Testis (tissue), 2 donors: ENCODE measurements around the gene MBD6.

Source experiments
- CTCF ChIP-seq, 3 experiments: fragments of 450-650 bp in 2 of 3; fragments of 200-600 bp in 1 of 3; sonication (generic) in 1 of 3; IDR thresholded peaks; one replicate each; pipeline ENCODE4 v1.5.1; 2016 to 2019; ENCODE audit warnings: antibody characterized with exemption in 3 of 3, mild to moderate bottlenecking in 2 of 3, moderate library complexity in 1 of 3
- POLR2A ChIP-seq: fragments of 450-650 bp; IDR thresholded peaks from one replicate; pipeline ENCODE4 v1.6.1; 2017; ENCODE audit warnings: antibody characterized with exemption, mild to moderate bottlenecking, moderate library complexity

GRCh38 chr12:57527184-57527583, 4.6 kb downstream of the MBD6 start:
- TF ChIP-seq CTCF (IDR thresholded peaks at IDR 0.05) (no peak), POLR2A (no peak)
